OCI-LY7 (cell line): ENCODE data around the gene PTPN13. TPM values are rescaled to one million over a fixed set of nuclear protein-coding genes. Genes with fewer than 3 reads are reported as not detected.

Experiments
- BruUV-seq: library from RNA; stranded (reverse); fragments of 400-500 nt; replicated peaks from 2 replicates; lab custom pipeline; 2021; lab: Mats Ljungman, UMichigan
- CTCF ChIA-PET: fragments of 300-600 bp; sonication (Branson Sonifier 250); formaldehyde crosslinking; loops from one replicate; lab custom pipeline; 2022; ENCODE audit warnings: antibody characterized with exemption; ENCODE audit not compliant: unreplicated experiment; lab: Charles Lee
- POLR2A ChIA-PET: fragments of 300-600 bp; sonication (Branson Sonifier 250); formaldehyde crosslinking; loops from one replicate; lab custom pipeline; 2022; ENCODE audit warnings: antibody characterized with exemption; lab: Charles Lee
- DNase-seq: peaks from one replicate; pipeline ENCODE4 v3.0.0-alpha.2; 2015; ENCODE audit warnings: low spot score
- H2AFZ ChIP-seq: fragments of 200-600 bp; sonication (generic), shearing (Covaris generic); 2 replicates; pipeline ENCODE4 v1.6.1; 2014; ENCODE audit warnings: mild to moderate bottlenecking, antibody characterized with exemption, low read length, moderate library complexity
- H3K27ac ChIP-seq: fragments of 200-600 bp; sonication (generic); 2 replicates; pipeline ENCODE4 v1.5.1; 2014; ENCODE audit warnings: mixed run types, low read depth, mild to moderate bottlenecking, moderate library complexity, low read length, inconsistent platforms; ENCODE audit not compliant: poor library complexity, severe bottlenecking
- H3K36me3 ChIP-seq: fragments of 200-600 bp; sonication (generic); 2 replicates; pipeline ENCODE4 v1.6.1; 2014; ENCODE audit warnings: mild to moderate bottlenecking, antibody characterized with exemption, low read length, moderate library complexity, mixed read lengths; ENCODE audit not compliant: insufficient read depth
- H3K4me1 ChIP-seq: fragments of 200-600 bp; sonication (generic); 2 replicates; pipeline ENCODE4 v1.5.1; 2014; ENCODE audit warnings: mild to moderate bottlenecking, low read length; ENCODE audit not compliant: insufficient read depth, poor library complexity, severe bottlenecking
- H3K4me2 ChIP-seq: fragments of 200-600 bp; sonication (generic); 2 replicates; pipeline ENCODE4 v1.6.1; 2014; ENCODE audit warnings: mild to moderate bottlenecking, low read length
- H3K4me3 ChIP-seq: fragments of 200-600 bp; sonication (generic); 2 replicates; pipeline ENCODE4 v1.5.1; 2014; ENCODE audit warnings: mild to moderate bottlenecking, low read depth, low read length; ENCODE audit not compliant: poor library complexity, severe bottlenecking
- H3K79me2 ChIP-seq: fragments of 200-600 bp; sonication (generic); 2 replicates; pipeline ENCODE4 v1.6.1; 2016; ENCODE audit warnings: low read depth, mild to moderate bottlenecking, low read length, moderate library complexity, mixed read lengths; ENCODE audit not compliant: insufficient read depth
- H3K9me2 ChIP-seq: fragments of 200-600 bp; sonication (generic); 2 replicates; pipeline ENCODE4 v1.6.1; 2016; ENCODE audit warnings: mild to moderate bottlenecking, low read length, mixed read lengths; ENCODE audit not compliant: insufficient read depth
- H3K9me3 ChIP-seq: fragments of 200-600 bp; sonication (generic); 2 replicates; pipeline ENCODE4 v1.6.1; 2014; ENCODE audit warnings: mild to moderate bottlenecking, mixed run types, low read length, mixed read lengths
- H4K20me1 ChIP-seq: fragments of 200-600 bp; sonication (generic); 2 replicates; pipeline ENCODE4 v1.6.1; 2014; ENCODE audit warnings: mild to moderate bottlenecking, antibody characterized with exemption, low read length, moderate library complexity, mixed read lengths; ENCODE audit not compliant: insufficient read depth
- CTCF ChIP-seq: fragments of 200-600 bp; sonication (generic); conservative IDR thresholded peaks from 2 replicates; pipeline ENCODE4 v1.5.1; 2014; ENCODE audit warnings: mild to moderate bottlenecking, antibody characterized with exemption, low read length, moderate library complexity, mixed read lengths
- EZH2phosphoT487 ChIP-seq: fragments of 200-600 bp; sonication (generic); IDR thresholded peaks from 2 replicates; pipeline ENCODE4 v1.6.1; 2018; ENCODE audit warnings: low read depth, borderline replicate concordance, mild to moderate bottlenecking, mixed run types, antibody characterized with exemption, low read length, moderate library complexity, mixed read lengths
- intact Hi-C: fragments of 100-400 bp; cut with micrococcal nuclease; formaldehyde crosslinking; loops from one replicate; pipeline ENCODE4 v1.10.0; 2022; ENCODE audit not compliant: unreplicated experiment
- total RNA-seq, 2 experiments: library from RNA; depleted of rRNA in 1 of 2; stranded (reverse); fragments of >200 nt in 1 of 2; shearing (Covaris generic) in 1 of 2; gene quantifications; 2 replicates each; pipeline ENCODE4 v1.2.3, GENCODE V29; 2014 to 2022

The PTPN13 gene
- total RNA-seq, 2 experiments from 2014 or later = not detected

GRCh38 chr4:86679441-86679840 is 85.3 kb downstream of the PTPN13 start:
- Histone ChIP-seq H3K4me1 (no peaks in the 10 kb centered on the region), H2AFZ (no peak overlapping the region), H3K27ac (no peak overlapping the region), H3K79me2 (no peaks in the 10 kb centered on the region), H3K9me3 (no peaks in the 10 kb centered on the region), H3K4me3 (no peak overlapping the region), H3K36me3 (no peaks in the 10 kb centered on the region), H4K20me1 (no peaks in the 10 kb centered on the region), H3K4me2 (no peak overlapping the region), H3K9me2 (no peaks in the 10 kb centered on the region)
- no peak for TF ChIP-seq EZH2phosphoT487
- no peak for TF ChIP-seq CTCF
- no peak for DNase-seq
- ChIA-PET POLR2A (interaction anchor here (0.7 to 1.1 kb wide), 2 partner anchors 8 to 58 kb away, joined by 3 read pairs; no protein-coding TSS in a partner anchor), CTCF (no interaction called here)
- no TSS peak for BruUV-seq
- intact Hi-C loops = no loop called here

GRCh38 chr4:86683167-86683566 is 89.1 kb downstream of the PTPN13 start:
- H3K4me1 ChIP-seq = no peaks in the 10 kb centered on the region
- H2AFZ ChIP-seq = no peak overlapping the region
- no peaks in the 10 kb centered on the region for H3K79me2 ChIP-seq
- no peak for TF ChIP-seq EZH2phosphoT487
- no peak for TF ChIP-seq CTCF
- H3K4me2 ChIP-seq = no peak overlapping the region
- no peaks in the 10 kb centered on the region for H3K36me3 ChIP-seq
- ChIA-PET CTCF (no interaction called here), POLR2A (interaction anchor here (0.6 kb wide), 2 partner anchors 36 to 98 kb away, joined by 3 read pairs; no protein-coding TSS in a partner anchor)
- DNase-seq = no peak
- BruUV-seq = no TSS peak
- no peak overlapping the region for H3K27ac ChIP-seq
- H3K4me3 ChIP-seq = no peak overlapping the region
- no peaks in the 10 kb centered on the region for H3K9me3 ChIP-seq
- H4K20me1 ChIP-seq = no peaks in the 10 kb centered on the region
- intact Hi-C loops = no loop called here
- H3K9me2 ChIP-seq = no peaks in the 10 kb centered on the region

- no peaks in the 10 kb centered on the region for H3K9me3 ChIP-seq
- ChIA-PET POLR2A (no interaction called here), CTCF (no interaction called here)
- TF ChIP-seq EZH2phosphoT487 (no peak), CTCF (no peak)
- H3K9me2 ChIP-seq = no peaks in the 10 kb centered on the region
- H3K4me1 ChIP-seq = no peaks in the 10 kb centered on the region
- no peak overlapping the region for H3K4me2 ChIP-seq
- no peak overlapping the region for H2AFZ ChIP-seq
- no TSS peak for BruUV-seq
- no peak for DNase-seq
- H3K79me2 ChIP-seq = no peaks in the 10 kb centered on the region
- H3K36me3 ChIP-seq = no peaks in the 10 kb centered on the region
- no peak overlapping the region for H3K4me3 ChIP-seq
- no peaks in the 10 kb centered on the region for H4K20me1 ChIP-seq
- intact Hi-C loops = no loop called here
- no peak overlapping the region for H3K27ac ChIP-seq
These were observed 89.9 kb downstream of the PTPN13 start for GRCh38 chr4:86683983-86684382.
